OCI-LY7 (cell line): ENCODE measurements around the gene C10orf90. TPM values are rescaled to one million over a fixed set of nuclear protein-coding genes. Genes with fewer than 3 reads are reported as not detected.

Experiments used
- BruUV-seq: library from RNA; stranded (reverse); fragments of 400-500 nt; replicated peaks from 2 replicates; lab custom pipeline; 2021; lab: Mats Ljungman, UMichigan
- CTCF ChIA-PET: fragments of 300-600 bp; sonication (Branson Sonifier 250); formaldehyde crosslinking; loops from one replicate; lab custom pipeline; 2022; ENCODE audit warnings: antibody characterized with exemption; ENCODE audit not compliant: unreplicated experiment; lab: Charles Lee
- POLR2A ChIA-PET: fragments of 300-600 bp; sonication (Branson Sonifier 250); formaldehyde crosslinking; loops from one replicate; lab custom pipeline; 2022; ENCODE audit warnings: antibody characterized with exemption; lab: Charles Lee
- DNase-seq: peaks from one replicate; pipeline ENCODE4 v3.0.0-alpha.2; 2015; ENCODE audit warnings: low spot score
- H2AFZ ChIP-seq: fragments of 200-600 bp; sonication (generic), shearing (Covaris generic); 2 replicates; pipeline ENCODE4 v1.6.1; 2014; ENCODE audit warnings: mild to moderate bottlenecking, antibody characterized with exemption, low read length, moderate library complexity
- H3K27ac ChIP-seq: fragments of 200-600 bp; sonication (generic); 2 replicates; pipeline ENCODE4 v1.5.1; 2014; ENCODE audit warnings: mixed run types, low read depth, mild to moderate bottlenecking, moderate library complexity, low read length, inconsistent platforms; ENCODE audit not compliant: poor library complexity, severe bottlenecking
- H3K36me3 ChIP-seq: fragments of 200-600 bp; sonication (generic); 2 replicates; pipeline ENCODE4 v1.6.1; 2014; ENCODE audit warnings: mild to moderate bottlenecking, antibody characterized with exemption, low read length, moderate library complexity, mixed read lengths; ENCODE audit not compliant: insufficient read depth
- H3K4me1 ChIP-seq: fragments of 200-600 bp; sonication (generic); 2 replicates; pipeline ENCODE4 v1.5.1; 2014; ENCODE audit warnings: mild to moderate bottlenecking, low read length; ENCODE audit not compliant: insufficient read depth, poor library complexity, severe bottlenecking
- H3K4me2 ChIP-seq: fragments of 200-600 bp; sonication (generic); 2 replicates; pipeline ENCODE4 v1.6.1; 2014; ENCODE audit warnings: mild to moderate bottlenecking, low read length
- H3K4me3 ChIP-seq: fragments of 200-600 bp; sonication (generic); 2 replicates; pipeline ENCODE4 v1.5.1; 2014; ENCODE audit warnings: mild to moderate bottlenecking, low read depth, low read length; ENCODE audit not compliant: poor library complexity, severe bottlenecking
- H3K79me2 ChIP-seq: fragments of 200-600 bp; sonication (generic); 2 replicates; pipeline ENCODE4 v1.6.1; 2016; ENCODE audit warnings: low read depth, mild to moderate bottlenecking, low read length, moderate library complexity, mixed read lengths; ENCODE audit not compliant: insufficient read depth
- H3K9me2 ChIP-seq: fragments of 200-600 bp; sonication (generic); 2 replicates; pipeline ENCODE4 v1.6.1; 2016; ENCODE audit warnings: mild to moderate bottlenecking, low read length, mixed read lengths; ENCODE audit not compliant: insufficient read depth
- H3K9me3 ChIP-seq: fragments of 200-600 bp; sonication (generic); 2 replicates; pipeline ENCODE4 v1.6.1; 2014; ENCODE audit warnings: mild to moderate bottlenecking, mixed run types, low read length, mixed read lengths
- H4K20me1 ChIP-seq: fragments of 200-600 bp; sonication (generic); 2 replicates; pipeline ENCODE4 v1.6.1; 2014; ENCODE audit warnings: mild to moderate bottlenecking, antibody characterized with exemption, low read length, moderate library complexity, mixed read lengths; ENCODE audit not compliant: insufficient read depth
- CTCF ChIP-seq: fragments of 200-600 bp; sonication (generic); conservative IDR thresholded peaks from 2 replicates; pipeline ENCODE4 v1.5.1; 2014; ENCODE audit warnings: mild to moderate bottlenecking, antibody characterized with exemption, low read length, moderate library complexity, mixed read lengths
- EZH2phosphoT487 ChIP-seq: fragments of 200-600 bp; sonication (generic); IDR thresholded peaks from 2 replicates; pipeline ENCODE4 v1.6.1; 2018; ENCODE audit warnings: low read depth, borderline replicate concordance, mild to moderate bottlenecking, mixed run types, antibody characterized with exemption, low read length, moderate library complexity, mixed read lengths
- intact Hi-C: fragments of 100-400 bp; cut with micrococcal nuclease; formaldehyde crosslinking; loops from one replicate; pipeline ENCODE4 v1.10.0; 2022; ENCODE audit not compliant: unreplicated experiment
- total RNA-seq, 2 experiments: library from RNA; depleted of rRNA in 1 of 2; stranded (reverse); fragments of >200 nt in 1 of 2; shearing (Covaris generic) in 1 of 2; gene quantifications; 2 replicates each; pipeline ENCODE4 v1.2.3, GENCODE V29; 2014 to 2022

C10orf90 gene
- total RNA-seq, 2 experiments from 2014 or later: not detected

- Histone ChIP-seq H3K9me3 (no peaks in the 10 kb centered on the region), H3K79me2 (no peaks in the 10 kb centered on the region), H3K4me2 (no peak overlapping the region), H2AFZ (no peak overlapping the region), H3K9me2 (no peaks in the 10 kb centered on the region), H3K27ac (no peak overlapping the region), H4K20me1 (no peaks in the 10 kb centered on the region), H3K36me3 (no peaks in the 10 kb centered on the region), H3K4me3 (no peak overlapping the region), H3K4me1 (no peaks in the 10 kb centered on the region)
- DNase-seq: no peak
- intact Hi-C loops: no loop called here
- TF ChIP-seq CTCF: no peak
- TF ChIP-seq EZH2phosphoT487: no peak
- no TSS peak for BruUV-seq
- CTCF ChIA-PET: no interaction called here
- POLR2A ChIA-PET: no interaction called here
These were observed 272.7 kb downstream of the C10orf90 start for GRCh38 chr10:126397640-126398382.

- POLR2A ChIA-PET: no interaction called here
- H3K9me2 ChIP-seq: no peaks in the 10 kb centered on the region
- H3K9me3 ChIP-seq: no peaks in the 10 kb centered on the region
- no peaks in the 10 kb centered on the region for H4K20me1 ChIP-seq
- CTCF ChIA-PET: no interaction called here
- no peaks in the 10 kb centered on the region for H3K36me3 ChIP-seq
- intact Hi-C loops: no loop called here
- TF ChIP-seq EZH2phosphoT487 (no peak), CTCF (no peak)
- BruUV-seq: no TSS peak
- H3K27ac ChIP-seq: no peak overlapping the region
- no peak overlapping the region for H2AFZ ChIP-seq
- H3K4me3 ChIP-seq: no peak overlapping the region
- DNase-seq: no peak
- H3K4me2 ChIP-seq: no peak overlapping the region
- H3K4me1 ChIP-seq: no peaks in the 10 kb centered on the region
- H3K79me2 ChIP-seq: no peaks in the 10 kb centered on the region
These were observed 273.3 kb downstream of the C10orf90 start for GRCh38 chr10:126397156-126397555.

GRCh38 chr10:126394948-126395347, 275.5 kb downstream of the C10orf90 start:
- H3K4me2 ChIP-seq: no peak overlapping the region
- TF ChIP-seq EZH2phosphoT487: no peak
- no peak for TF ChIP-seq CTCF
- no peaks in the 10 kb centered on the region for H3K4me1 ChIP-seq
- BruUV-seq: no TSS peak
- H3K36me3 ChIP-seq: no peaks in the 10 kb centered on the region
- ChIA-PET CTCF (no interaction called here), POLR2A (interaction anchor here (0.5 kb wide), 1 partner anchor 12 kb away, joined by 3 read pairs; no protein-coding TSS in a partner anchor)
- intact Hi-C loops: no loop called here
- H3K9me3 ChIP-seq: no peaks in the 10 kb centered on the region
- no peak overlapping the region for H2AFZ ChIP-seq
- DNase-seq: no peak
- no peaks in the 10 kb centered on the region for H4K20me1 ChIP-seq
- H3K9me2 ChIP-seq: no peaks in the 10 kb centered on the region
- no peak overlapping the region for H3K27ac ChIP-seq
- no peak overlapping the region for H3K4me3 ChIP-seq
- no peaks in the 10 kb centered on the region for H3K79me2 ChIP-seq
